GM06990 (cell line): ENCODE results near the gene WDFY1.

Source experiments
- DNase-seq: peaks from one replicate; pipeline ENCODE4 v3.0.0-alpha.2; 2011; ENCODE audit not compliant: insufficient read length; ENCODE audit errors: extremely low read depth
- H3K27me3 ChIP-seq: replicated peaks from 2 replicates; pipeline ENCODE4 v1.6.0; 2011; ENCODE audit warnings: low read length; ENCODE audit not compliant: control insufficient read depth, insufficient read depth
- H3K36me3 ChIP-seq: 2 replicates; pipeline ENCODE4 v1.5.1; 2011; ENCODE audit warnings: low read length; ENCODE audit not compliant: control insufficient read depth, insufficient read depth
- H3K4me3 ChIP-seq: replicated peaks from 2 replicates; pipeline ENCODE4 v1.5.1; 2011; ENCODE audit warnings: low read depth, mild to moderate bottlenecking, control low read depth, low read length
- TF ChIP-seq, protein P1 (sequence below): IDR thresholded peaks from 2 replicates; pipeline ENCODE4 v1.5.1; 2011; ENCODE audit warnings: low read length, control low read depth, mild to moderate bottlenecking, inconsistent platforms; ENCODE audit not compliant: insufficient read depth, poor library complexity, severe bottlenecking

The WDFY1 gene

DNA sequence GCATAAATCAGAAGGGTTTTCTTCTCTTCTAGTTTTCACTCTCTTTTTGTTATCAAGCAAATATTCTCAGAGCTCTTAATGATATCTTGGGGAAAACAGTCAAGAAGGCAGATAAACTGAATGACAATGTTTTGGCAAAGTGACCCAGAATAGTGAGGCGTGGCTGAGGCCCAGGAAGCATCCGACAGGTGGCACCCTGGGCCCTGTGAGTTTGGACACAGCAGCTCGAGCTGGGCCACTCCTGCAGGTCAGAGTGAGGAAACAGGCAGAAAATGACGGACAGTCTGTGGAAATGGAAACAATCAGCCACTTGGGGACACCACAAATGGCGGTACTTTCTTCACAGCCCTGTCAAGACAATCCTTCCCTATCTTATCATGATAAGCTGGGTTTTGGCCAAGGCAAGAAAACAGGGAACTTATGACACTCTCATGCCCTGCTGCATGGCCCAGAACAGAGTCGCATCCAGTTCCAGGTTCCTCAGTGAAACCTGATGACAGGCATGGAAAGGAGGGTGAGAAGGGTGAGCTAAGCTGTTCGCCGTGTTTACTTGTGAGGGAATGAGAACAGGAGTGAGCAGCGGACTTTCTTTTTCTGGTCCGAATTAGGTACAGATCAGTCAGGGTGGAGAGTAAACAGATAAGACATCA, 44.2 kb upstream of the WDFY1 start:
- TF ChIP-seq, protein P1, sequence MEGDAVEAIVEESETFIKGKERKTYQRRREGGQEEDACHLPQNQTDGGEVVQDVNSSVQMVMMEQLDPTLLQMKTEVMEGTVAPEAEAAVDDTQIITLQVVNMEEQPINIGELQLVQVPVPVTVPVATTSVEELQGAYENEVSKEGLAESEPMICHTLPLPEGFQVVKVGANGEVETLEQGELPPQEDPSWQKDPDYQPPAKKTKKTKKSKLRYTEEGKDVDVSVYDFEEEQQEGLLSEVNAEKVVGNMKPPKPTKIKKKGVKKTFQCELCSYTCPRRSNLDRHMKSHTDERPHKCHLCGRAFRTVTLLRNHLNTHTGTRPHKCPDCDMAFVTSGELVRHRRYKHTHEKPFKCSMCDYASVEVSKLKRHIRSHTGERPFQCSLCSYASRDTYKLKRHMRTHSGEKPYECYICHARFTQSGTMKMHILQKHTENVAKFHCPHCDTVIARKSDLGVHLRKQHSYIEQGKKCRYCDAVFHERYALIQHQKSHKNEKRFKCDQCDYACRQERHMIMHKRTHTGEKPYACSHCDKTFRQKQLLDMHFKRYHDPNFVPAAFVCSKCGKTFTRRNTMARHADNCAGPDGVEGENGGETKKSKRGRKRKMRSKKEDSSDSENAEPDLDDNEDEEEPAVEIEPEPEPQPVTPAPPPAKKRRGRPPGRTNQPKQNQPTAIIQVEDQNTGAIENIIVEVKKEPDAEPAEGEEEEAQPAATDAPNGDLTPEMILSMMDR: peak; percentile 38
- Histone ChIP-seq H3K36me3 (no peaks in the 10 kb centered on the region), H3K27me3 (no peaks in the 10 kb centered on the region; the same call in 1 of the 2 replicates), H3K4me3 (no peak overlapping the region)
- no peak for DNase-seq

DNA sequence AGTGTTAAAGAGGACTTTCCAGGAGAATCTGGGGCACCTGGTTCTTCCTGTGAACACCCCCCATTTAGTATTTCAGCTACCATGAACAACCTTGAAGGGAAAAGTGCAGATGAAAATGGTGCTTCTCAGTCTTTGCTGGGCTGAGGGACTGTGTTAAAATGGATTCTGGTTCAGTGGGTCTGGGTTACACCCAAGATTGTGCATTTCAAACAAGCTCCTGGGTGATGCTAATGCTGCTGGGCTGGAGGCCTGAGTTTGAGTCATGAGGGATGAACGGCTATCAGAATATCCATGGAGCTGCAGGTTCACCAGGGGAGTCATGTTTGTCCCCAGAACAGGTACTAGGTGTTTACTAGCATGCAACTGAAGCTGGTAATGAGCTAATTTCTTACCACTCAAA, 36.1 kb upstream of the WDFY1 start:
- Histone ChIP-seq H3K36me3 (no peaks in the 10 kb centered on the region), H3K4me3 (no peak overlapping the region), H3K27me3 (no peaks in the 10 kb centered on the region)
- TF ChIP-seq, protein P1: no peak
- no peak for DNase-seq

DNA sequence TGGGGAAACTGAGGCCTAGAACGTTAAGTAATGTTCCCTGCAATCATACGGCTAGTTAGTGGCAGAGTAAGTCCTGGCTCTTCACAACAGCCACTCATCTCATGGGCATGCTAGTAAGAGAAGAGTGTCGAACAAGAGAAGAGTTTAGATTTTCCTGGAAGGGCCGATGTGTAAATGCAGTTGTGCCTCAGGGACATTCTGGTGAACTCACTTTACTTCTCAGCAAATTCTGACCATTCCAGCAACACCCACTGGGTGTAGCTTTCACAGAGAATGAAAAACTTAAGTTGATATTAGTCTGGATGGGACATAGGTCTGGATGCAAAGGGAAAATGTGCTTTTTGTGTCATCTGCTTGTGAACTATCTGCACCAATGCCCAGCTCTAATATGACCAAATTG, 35.7 kb upstream of the WDFY1 start:
- DNase-seq: no peak
- Histone ChIP-seq H3K36me3 (no peaks in the 10 kb centered on the region), H3K27me3 (no peaks in the 10 kb centered on the region), H3K4me3 (no peak overlapping the region)
- TF ChIP-seq, protein P1: no peak

DNA sequence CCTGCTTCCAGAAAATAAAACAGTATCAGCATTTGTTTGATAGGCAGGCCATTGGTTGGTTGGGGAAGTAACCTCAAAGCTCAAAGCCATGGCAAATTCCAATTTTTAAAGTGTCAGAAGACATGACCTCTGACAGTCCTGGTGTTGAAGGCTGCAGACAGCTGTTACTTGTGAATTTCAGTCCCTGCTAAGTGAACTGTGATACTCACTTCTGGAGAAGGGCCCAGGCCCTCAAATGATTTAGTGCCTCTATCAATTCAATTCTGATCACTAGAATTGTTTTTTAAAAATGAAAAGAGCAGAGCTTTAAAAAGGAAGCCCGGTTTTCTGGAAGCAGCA, 35.2 kb upstream of the WDFY1 start:
- DNase-seq: no peak
- no peak overlapping the region for H3K4me3 ChIP-seq
- H3K36me3 ChIP-seq: no peaks in the 10 kb centered on the region
- TF ChIP-seq, protein P1: no peak
- H3K27me3 ChIP-seq: no peaks in the 10 kb centered on the region

DNA sequence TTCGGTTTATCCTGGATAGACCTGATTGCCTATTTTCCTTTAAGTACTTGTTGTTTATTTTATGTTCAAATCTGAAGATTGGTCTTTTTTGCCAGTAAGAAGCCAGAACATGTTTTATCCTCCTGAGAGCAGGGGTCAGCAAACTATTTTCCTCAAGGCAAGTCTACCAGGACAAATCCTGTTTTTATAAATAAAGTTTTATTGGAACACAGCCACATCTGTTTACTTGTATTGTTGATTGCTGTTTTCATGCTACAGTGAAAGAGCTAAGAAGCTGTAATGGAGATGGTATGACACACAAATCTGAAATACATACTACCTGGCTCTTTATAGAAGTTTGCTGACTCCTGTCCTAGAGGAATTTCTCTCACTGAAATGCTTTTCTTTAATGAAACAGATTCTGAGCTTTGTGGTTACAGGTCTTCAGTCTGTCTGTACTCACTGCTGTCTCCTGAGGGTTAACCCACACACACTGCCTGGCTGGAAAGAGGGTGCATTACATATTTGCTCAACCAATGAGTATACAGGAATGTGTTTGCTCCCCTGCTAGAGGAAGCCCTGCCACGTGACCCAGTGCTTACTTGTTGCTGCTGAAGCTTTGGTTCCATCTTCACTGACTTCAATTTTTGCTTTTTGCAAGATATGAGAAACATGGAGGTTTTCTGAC, 34.7 kb upstream of the WDFY1 start:
- DNase-seq: no peak
- Histone ChIP-seq H3K36me3 (no peaks in the 10 kb centered on the region), H3K4me3 (no peak overlapping the region), H3K27me3 (no peaks in the 10 kb centered on the region)
- TF ChIP-seq, protein P1: no peak

DNA sequence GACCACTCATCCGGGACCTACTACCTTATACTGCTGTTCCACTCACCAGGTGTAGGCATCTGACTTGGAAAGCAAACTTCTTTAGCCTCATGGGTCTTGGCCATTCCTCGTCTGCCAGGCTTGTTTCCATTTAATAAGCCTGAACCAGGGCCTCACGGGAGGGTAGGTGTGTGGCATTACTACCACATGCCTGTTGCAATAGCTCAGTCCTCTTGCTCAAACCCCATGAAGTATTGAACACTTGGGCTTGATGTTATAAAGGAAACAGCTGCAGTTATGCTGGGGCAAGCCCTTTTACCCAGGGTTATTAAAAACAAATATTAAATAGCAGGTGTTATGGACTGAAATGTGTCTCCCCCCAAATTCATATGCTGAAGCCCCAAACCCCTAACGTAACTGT, 33.3 kb upstream of the WDFY1 start:
- TF ChIP-seq, protein P1: no peak
- Histone ChIP-seq H3K4me3 (no peak overlapping the region), H3K36me3 (no peaks in the 10 kb centered on the region), H3K27me3 (no peaks in the 10 kb centered on the region)
- DNase-seq: no peak
